HepG2 (cell line): ENCODE data around the gene KCNN2. TPM values are rescaled to one million over a fixed set of nuclear protein-coding genes. Genes with fewer than 3 reads are reported as not detected.

Source experiments
- ATAC-seq: fragments of 200-7000 bp; cut with Tn5 transposase; 3 replicates; pipeline ENCODE4 v1.9.1; 2020; ENCODE audit warnings: mild to moderate bottlenecking, moderate library complexity
- BruUV-seq: library from RNA; stranded (reverse); fragments of 400-500 nt; replicated peaks from 2 replicates; lab custom pipeline; 2021; lab: Mats Ljungman, UMichigan
- CTCF ChIA-PET: fragments of 300-600 bp; formaldehyde crosslinking; extraction: SDS; loops from one replicate; lab custom pipeline; 2021; ENCODE audit warnings: low total read pairs, inconsistent platforms, low intra/inter-chr PET ratio; lab: Yijun Ruan, JAX
- POLR2A ChIA-PET: fragments of 350-600 bp; sonication (Branson Sonifier 250); formaldehyde crosslinking; loops from one replicate; lab custom pipeline; 2020; ENCODE audit warnings: antibody characterized with exemption, inconsistent platforms; lab: Yijun Ruan, JAX
- DNase-seq: peaks from one replicate; pipeline ENCODE4 v3.0.0-alpha.2; 2015; ENCODE audit warnings: low spot score
- FAIRE-seq: peaks from 3 replicates; lab custom pipeline; 2011; peaks lifted over from hg19 to GRCh38; lab: Jason Lieb, UNC
- H2AFZ ChIP-seq: one replicate; pipeline ENCODE4 v1.6.1; 2011; ENCODE audit warnings: low read length, inconsistent platforms
- H3K27ac ChIP-seq: fragments of 300-600 bp; 3 replicates; pipeline ENCODE4 v1.8.0; 2011; ENCODE audit warnings: mixed run types, mild to moderate bottlenecking, mixed read lengths, low read length, inconsistent platforms; ENCODE audit not compliant: insufficient read depth; ENCODE audit errors: extremely low read length
- H3K27me3 ChIP-seq, 2 experiments: fragments of 200-600 bp in 1 of 2; 2 replicates in 1 of 2; 3 replicates in 1 of 2; pipeline versions ENCODE4 v1.6.0 to v1.8.0; 2011; ENCODE audit warnings: low read length in 2 of 2, mild to moderate bottlenecking in 2 of 2, moderate library complexity in 2 of 2, inconsistent platforms in 1 of 2; ENCODE audit not compliant: insufficient read depth in 2 of 2, control insufficient read depth in 1 of 2
- H3K36me3 ChIP-seq, 2 experiments: fragments of 200-600 bp in 1 of 2; replicated peaks in 1 of 2; 2 replicates in 1 of 2; 3 replicates in 1 of 2; pipeline versions ENCODE4 v1.5.1 to v1.8.0; 2011; ENCODE audit warnings: low read length in 2 of 2, inconsistent platforms in 1 of 2; ENCODE audit not compliant: insufficient read depth in 2 of 2, control insufficient read depth in 1 of 2
- H3K4me1 ChIP-seq: 2 replicates; pipeline ENCODE4 v1.5.1; 2012; ENCODE audit warnings: low read length, inconsistent platforms; ENCODE audit not compliant: insufficient read depth
- H3K4me2 ChIP-seq: 2 replicates; pipeline ENCODE4 v1.6.0; 2011; ENCODE audit warnings: low read depth, low read length, inconsistent platforms
- H3K4me3 ChIP-seq, 3 experiments: fragments of 200-600 bp in 1 of 3; sonication (generic), shearing (Covaris generic) in 1 of 3; replicated peaks in 1 of 3; 2 replicates each; pipeline ENCODE4 v1.5.1; 2011 to 2016; ENCODE audit warnings: low read length in 3 of 3, inconsistent platforms in 2 of 3, low read depth in 2 of 3, mild to moderate bottlenecking in 2 of 3, control low read depth in 1 of 3, mixed read lengths in 1 of 3; ENCODE audit not compliant: insufficient read depth in 1 of 3
- H3K79me2 ChIP-seq: one replicate; pipeline ENCODE4 v1.6.1; 2011; ENCODE audit warnings: low read length, inconsistent platforms; ENCODE audit not compliant: insufficient read depth
- H3K9ac ChIP-seq: 2 replicates; pipeline ENCODE4 v1.6.0; 2011; ENCODE audit warnings: mild to moderate bottlenecking, low read depth, low read length, inconsistent platforms; ENCODE audit not compliant: insufficient read depth
- H3K9me3 ChIP-seq: 2 replicates; pipeline ENCODE4 v1.5.1; 2012; ENCODE audit warnings: mild to moderate bottlenecking, low read length
- H4K20me1 ChIP-seq: 2 replicates; pipeline ENCODE4 v1.6.0; 2011; ENCODE audit warnings: inconsistent platforms, mild to moderate bottlenecking, low read length, moderate library complexity; ENCODE audit not compliant: insufficient read depth
- MED13 ChIP-seq: sonication (generic); formaldehyde crosslinking; IDR thresholded peaks from 2 replicates; pipeline ENCODE4 v1.5.0; 2020; ENCODE audit warnings: missing genetic modification reagents
- NFIC ChIP-seq: IDR thresholded peaks from 2 replicates; pipeline ENCODE4 v1.6.1; 2012; ENCODE audit warnings: mild to moderate bottlenecking, low read length, inconsistent platforms
- ZBTB21 ChIP-seq: sonication (generic); formaldehyde crosslinking; IDR thresholded peaks from 2 replicates; pipeline ENCODE4 v1.4.0; 2020; ENCODE audit warnings: missing genetic modification reagents
- ZUFSP ChIP-seq: sonication (generic); formaldehyde crosslinking; IDR thresholded peaks from 2 replicates; pipeline ENCODE4 v1.9.0; 2021; ENCODE audit warnings: missing genetic modification reagents, mild to moderate bottlenecking, borderline replicate concordance
- WGBS: methylation state at CpG from one replicate; pipeline ENCODE4 v1.1.6; 2017; ENCODE audit warnings: low lambda C conversion rate; 5-methylcytosine and 5-hydroxymethylcytosine counted together
- in situ Hi-C: cut with HindIII; loops from 2 replicates; pipeline ENCODE4 v1.10.0; 2017; ENCODE audit warnings: low pct_unique_long_range_greater_than_20kb; ENCODE audit not compliant: extremely low pct_ligation_motif_present
- intact Hi-C: fragments of 100-400 bp; cut with micrococcal nuclease; formaldehyde crosslinking; loops from one replicate; pipeline ENCODE4 v1.10.0; 2022; ENCODE audit not compliant: unreplicated experiment
- polyA plus RNA-seq, 8 experiments: library from polyadenylated mRNA; depleted of rRNA in 3 of 8; stranded (reverse) in 7 of 8; unstranded in 1 of 8; fragments of >200 nt; fragmentation: Illumina TruSeq in 4 of 8; extraction: Trizol in 4 of 8; gene quantifications; 2 replicates each; pipeline versions ENCODE4 v1.2.1 to v1.2.3, GENCODE V29; 2011 to 2016; ENCODE audit warnings: low read depth in 4 of 8, missing spikeins in 1 of 8, mixed read lengths in 1 of 8; ENCODE audit not compliant: insufficient read depth in 1 of 8
- total RNA-seq, 5 experiments: library from RNA; depleted of rRNA; stranded (reverse); fragments of >200 nt; fragmentation: Illumina TruSeq; extraction: Trizol; gene quantifications; 2 replicates each; pipeline ENCODE4 v1.2.3, GENCODE V29; 2016; ENCODE audit warnings: low read depth in 1 of 5
- TF ChIP-seq, protein P1 (sequence below): sonication (generic); formaldehyde crosslinking; IDR thresholded peaks from 2 replicates; pipeline ENCODE4 v1.4.0; 2020; ENCODE audit warnings: mild to moderate bottlenecking, missing genetic modification reagents
- TF ChIP-seq, protein P2 (sequence below): sonication (generic); formaldehyde crosslinking; IDR thresholded peaks from 2 replicates; pipeline ENCODE4 v1.5.0; 2020; ENCODE audit warnings: missing genetic modification reagents

The KCNN2 gene
- total and polyA plus RNA-seq, 2 of the 13 experiments (the other 11 are each of a cell fraction or from before 2014, with no cell fraction given), result not detected

- H3K9ac ChIP-seq, result no peak overlapping the region
- H3K79me2 ChIP-seq, result no peaks in the 10 kb centered on the region
- H3K4me3 ChIP-seq, result no peak overlapping the region
- FAIRE-seq (no peak), ATAC-seq (no peak), DNase-seq (no peak)
- ChIA-PET POLR2A (no interaction called here), CTCF (no interaction called here)
- H3K4me2 ChIP-seq, result no peak overlapping the region
- intact Hi-C loops, result no loop called here
- 8% methylated on average over 5 of the region's 5 CpGs for WGBS
- no peaks in the 10 kb centered on the region for H4K20me1 ChIP-seq
- no peaks in the 10 kb centered on the region for H3K9me3 ChIP-seq
- H3K27me3 ChIP-seq, result no peaks in the 10 kb centered on the region
- BruUV-seq, result no TSS peak
- no peak overlapping the region for H3K27ac ChIP-seq
- no peak for TF ChIP-seq ZBTB21 (CRISPR knock-in tag)
- TF ChIP-seq NFIC, result no peak
- TF ChIP-seq MED13 (CRISPR knock-in tag), result no peak
- TF ChIP-seq, protein P1, sequence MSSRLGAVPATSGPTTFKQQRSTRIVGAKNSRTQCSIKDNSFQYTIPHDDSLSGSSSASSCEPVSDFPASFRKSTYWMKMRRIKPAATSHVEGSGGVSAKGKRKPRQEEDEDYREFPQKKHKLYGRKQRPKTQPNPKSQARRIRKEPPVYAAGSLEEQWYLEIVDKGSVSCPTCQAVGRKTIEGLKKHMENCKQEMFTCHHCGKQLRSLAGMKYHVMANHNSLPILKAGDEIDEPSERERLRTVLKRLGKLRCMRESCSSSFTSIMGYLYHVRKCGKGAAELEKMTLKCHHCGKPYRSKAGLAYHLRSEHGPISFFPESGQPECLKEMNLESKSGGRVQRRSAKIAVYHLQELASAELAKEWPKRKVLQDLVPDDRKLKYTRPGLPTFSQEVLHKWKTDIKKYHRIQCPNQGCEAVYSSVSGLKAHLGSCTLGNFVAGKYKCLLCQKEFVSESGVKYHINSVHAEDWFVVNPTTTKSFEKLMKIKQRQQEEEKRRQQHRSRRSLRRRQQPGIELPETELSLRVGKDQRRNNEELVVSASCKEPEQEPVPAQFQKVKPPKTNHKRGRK (CRISPR knock-in tag), result no peak
- TF ChIP-seq, protein P2, sequence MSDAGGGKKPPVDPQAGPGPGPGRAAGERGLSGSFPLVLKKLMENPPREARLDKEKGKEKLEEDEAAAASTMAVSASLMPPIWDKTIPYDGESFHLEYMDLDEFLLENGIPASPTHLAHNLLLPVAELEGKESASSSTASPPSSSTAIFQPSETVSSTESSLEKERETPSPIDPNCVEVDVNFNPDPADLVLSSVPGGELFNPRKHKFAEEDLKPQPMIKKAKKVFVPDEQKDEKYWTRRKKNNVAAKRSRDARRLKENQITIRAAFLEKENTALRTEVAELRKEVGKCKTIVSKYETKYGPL, result no peak
- TF ChIP-seq ZUFSP, result no peak
- H2AFZ ChIP-seq, result no peak overlapping the region
- in situ Hi-C loops, result no loop called here
- no peaks in the 10 kb centered on the region for H3K36me3 ChIP-seq
- H3K4me1 ChIP-seq, result no peaks in the 10 kb centered on the region
These were observed 28.9 kb upstream of the KCNN2 start for GRCh38 chr5:114332925-114333324.
